ENCODE results near the gene DNAJC4. TPM values are rescaled to one million over a fixed set of nuclear protein-coding genes. Genes with fewer than 3 reads are reported as not detected.

Gene DNAJC4
- polyA plus RNA-seq, 2 of the 4 experiments (the other 2 are of a cell fraction): 9.8 to 16.2 TPM

- TF ChIP-seq KDM1A (IDR thresholded peaks at IDR 0.05; ENCODE audit: low read depth) (no peak), CHD2 (IDR thresholded peaks at IDR 0.05; ENCODE audit: low read length, partially characterized antibody) (peak; percentile 49), RARB (CRISPR knock-in tag; IDR thresholded peaks at IDR 0.05) (no peak), GATA3 (IDR thresholded peaks at IDR 0.05; ENCODE audit: borderline replicate concordance) (no peak), CBX2 (IDR thresholded peaks at IDR 0.05; ENCODE audit: borderline replicate concordance, low read depth) (no peak), ZNF302 (CRISPR knock-in tag; IDR thresholded peaks at IDR 0.05) (no peak), BCL3 (IDR thresholded peaks at IDR 0.05) (no peak), HOXB5 (CRISPR knock-in tag; IDR thresholded peaks at IDR 0.05) (no peak), NFE2L2 (conservative IDR thresholded peaks at IDR 0.05; ENCODE audit: low read length) (no peak), RFX5 (IDR thresholded peaks at IDR 0.05) (no peak), HOXB13 (CRISPR knock-in tag; IDR thresholded peaks at IDR 0.05; ENCODE audit: low read depth) (no peak), NR3C1 (IDR thresholded peaks at IDR 0.05) (no peak), ATOH8 (CRISPR knock-in tag; IDR thresholded peaks at IDR 0.05; ENCODE audit: low read depth) (no peak), RAD21 (conservative IDR thresholded peaks at IDR 0.05 in 1 of 2, IDR thresholded peaks at IDR 0.05 in 1 of 2) (no peak), RCOR1 (IDR thresholded peaks at IDR 0.05; ENCODE audit: low read depth, low read length) (no peak), EHF (CRISPR knock-in tag; IDR thresholded peaks at IDR 0.05) (no peak), POLR2A (IDR thresholded peaks at IDR 0.05; ENCODE audit: low read length) (peak; percentile 14; the same call in 1 of the 2 replicates), BHLHE40 (IDR thresholded peaks at IDR 0.05; ENCODE audit: low read depth, low read length) (no peak), CBX8 (IDR thresholded peaks at IDR 0.05) (no peak), REST (IDR thresholded peaks at IDR 0.05) (no peak), HDAC2 (IDR thresholded peaks at IDR 0.05) (no peak), MYC (IDR thresholded peaks at IDR 0.05; ENCODE audit: borderline replicate concordance, low read length) (peak; percentile 51; the same call in 1 of the 2 replicates), MAX (IDR thresholded peaks at IDR 0.05) (peak; percentile 91), ELK1 (IDR thresholded peaks at IDR 0.05; ENCODE audit: low read depth, low read length) (no peak), EHMT2 (IDR thresholded peaks at IDR 0.05; ENCODE audit: low read depth) (no peak), TP53 (CRISPR knock-in tag; IDR thresholded peaks at IDR 0.05) (no peak), HMGXB4 (CRISPR knock-in tag; IDR thresholded peaks at IDR 0.05; ENCODE audit: borderline replicate concordance) (no peak), FOSB (CRISPR knock-in tag; IDR thresholded peaks at IDR 0.05) (no peak), ESRRA (IDR thresholded peaks at IDR 0.05; ENCODE audit: borderline replicate concordance, low read length) (no peak), NPAS2 (CRISPR knock-in tag; IDR thresholded peaks at IDR 0.05; ENCODE audit: borderline replicate concordance) (no peak)
These were observed 16.8 kb downstream of the DNAJC4 start, which contains the start of gene PPP1R14B (continued) for GRCh38 chr11:64246871-64247728.

Data from A549 (cell line).